Pancreas (tissue), 10 donors: ENCODE measurements around the gene C10orf71. TPM values are rescaled to one million over a fixed set of nuclear protein-coding genes. Genes with fewer than 3 reads are reported as not detected.

Experiments used
- ATAC-seq, 4 donors: fragments of 200-7000 bp; cut with Tn5 transposase; one replicate each; pipeline versions ENCODE4 v1.8.0 to v1.9.1; 2020; ENCODE audit warnings: mild to moderate bottlenecking in 4 of 4, moderate library complexity in 4 of 4
- DNase-seq, 6 donors: peaks; one replicate each; pipeline ENCODE4 v3.0.0-alpha.2; 2020
- FAIRE-seq: peaks from 2 replicates; lab custom pipeline; 2012; peaks lifted over from hg19 to GRCh38; lab: Jason Lieb, UNC
- H3K27ac ChIP-seq, 4 donors: fragments of 200-600 bp; sonication (generic); 1 replicate in 3 of 4; 2 replicates in 1 of 4; pipeline versions ENCODE4 v1.5.0 to v1.8.0; 2020
- H3K27me3 ChIP-seq, 4 donors: fragments of 200-600 bp; one replicate each; pipeline ENCODE4 v1.8.0; 2021
- H3K36me3 ChIP-seq, 3 donors: fragments of 200-600 bp; sonication (generic) in 1 of 3; one replicate each; pipeline versions ENCODE4 v1.5.0 to v1.8.0; 2020 to 2021
- H3K4me1 ChIP-seq, 3 donors: fragments of 200-600 bp; one replicate each; pipeline ENCODE4 v1.8.0; 2021
- H3K4me3 ChIP-seq, 4 donors: fragments of 200-600 bp; sonication (generic) in 2 of 4; one replicate each; pipeline versions ENCODE4 v1.5.0 to v1.8.0; 2020 to 2021
- H3K9me3 ChIP-seq, 4 donors: fragments of 200-600 bp; one replicate each; pipeline ENCODE4 v1.8.0; 2021
- WGBS, 2 donors: extraction: QIAGEN DNeasy Blood & Tissue Kit; methylation state at CpG; one replicate each; pipeline ENCODE4 v1.1.7; 2013; 5-methylcytosine and 5-hydroxymethylcytosine counted together
- intact Hi-C, 3 donors: fragments of 100-400 bp; cut with DNase I; formaldehyde crosslinking; loops; one replicate each; pipeline versions ENCODE4 v1.11.1 to v1.14.2; 2022
- polyA plus RNA-seq, 2 donors: library from polyadenylated mRNA; stranded (reverse); fragments of 200-250 nt; gene quantifications; one replicate each; pipeline ENCODE4 v1.2.3, GENCODE V29; 2013
- total RNA-seq, 6 donors: library from RNA; stranded (reverse); fragmentation: NEBNext Ultra II Directional in 4 of 6; extraction: Animal tissue kit (Norgen Biotek cat#: 25700) in 4 of 6; gene quantifications; one replicate each; pipeline versions ENCODE4 v1.2.1 to v1.2.4, GENCODE V29; 2021 to 2023
- TF ChIP-seq, protein P1 (sequence below), 4 donors: fragments of 200-600 bp; sonication (generic) in 3 of 4; IDR thresholded peaks; one replicate each; pipeline versions ENCODE4 v1.5.0 to v1.8.0; 2021; ENCODE audit warnings: antibody characterized with exemption in 4 of 4
- donor health status: healthy with polysubstance abuse.
- donor health status: DM: no; HTN: no; CAD: no; lungs with moderate emphysema.
- donor health status: DM: no; HTN: no; CAD: no.
- donor health status: control.
- donor health status: control.
- donor health status: Bipolar disorder and iron deficiency.
- donor health status: DM: yes; HTN: yes; CAD: no.
- donor health status: DM: no; HTN: no; CAD: no.
- donor health status: DM: no; HTN: no; CAD: no.
- donor health status: DM: yes; HTN: yes; CAD: no.

Gene C10orf71
- total and polyA plus RNA-seq, 8 donors, result 0.07 to 2.6 (median 0.50) TPM

DNA sequence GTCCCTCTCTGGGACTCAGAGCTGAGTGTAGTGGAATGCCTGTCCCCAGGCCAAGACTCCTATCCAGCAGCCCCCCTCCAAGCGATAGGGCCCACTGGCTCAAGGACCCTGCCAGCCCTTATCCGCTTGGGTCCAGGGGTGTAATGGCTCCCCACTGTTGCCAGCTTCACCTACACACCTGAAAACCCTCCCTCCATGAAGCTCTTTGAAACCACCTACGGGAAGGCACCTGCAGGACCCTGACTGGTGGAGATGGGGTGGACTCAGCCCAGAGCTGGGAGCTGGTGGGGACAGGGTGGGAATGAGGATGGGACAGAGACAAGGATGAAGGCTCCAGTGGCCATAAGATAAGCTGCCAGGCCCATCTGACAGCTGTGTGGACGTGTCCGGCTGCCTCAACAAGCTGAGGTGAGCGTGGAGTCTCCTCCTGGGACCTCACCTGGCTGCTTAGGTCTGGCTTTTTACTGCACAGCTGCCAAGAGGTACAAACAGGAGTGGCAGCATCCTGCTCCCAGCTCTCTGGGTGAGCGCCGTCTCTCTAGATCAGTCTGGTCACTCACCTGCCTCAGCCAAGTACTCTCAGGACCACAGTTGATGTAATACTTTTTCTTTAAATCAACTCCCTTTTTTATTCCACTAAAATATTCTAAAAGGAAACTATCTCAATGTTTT, 55.1 kb downstream of the C10orf71 start:
- intact Hi-C loops, result no loop called here
- Histone ChIP-seq H3K36me3 (no peaks in the 10 kb centered on the region), H3K27ac (no peak overlapping the region), H3K27me3 (no peaks in the 10 kb centered on the region), H3K4me1 (no peaks in the 10 kb centered on the region), H3K9me3 (no peaks in the 10 kb centered on the region), H3K4me3 (no peak overlapping the region)
- TF ChIP-seq, protein P1, sequence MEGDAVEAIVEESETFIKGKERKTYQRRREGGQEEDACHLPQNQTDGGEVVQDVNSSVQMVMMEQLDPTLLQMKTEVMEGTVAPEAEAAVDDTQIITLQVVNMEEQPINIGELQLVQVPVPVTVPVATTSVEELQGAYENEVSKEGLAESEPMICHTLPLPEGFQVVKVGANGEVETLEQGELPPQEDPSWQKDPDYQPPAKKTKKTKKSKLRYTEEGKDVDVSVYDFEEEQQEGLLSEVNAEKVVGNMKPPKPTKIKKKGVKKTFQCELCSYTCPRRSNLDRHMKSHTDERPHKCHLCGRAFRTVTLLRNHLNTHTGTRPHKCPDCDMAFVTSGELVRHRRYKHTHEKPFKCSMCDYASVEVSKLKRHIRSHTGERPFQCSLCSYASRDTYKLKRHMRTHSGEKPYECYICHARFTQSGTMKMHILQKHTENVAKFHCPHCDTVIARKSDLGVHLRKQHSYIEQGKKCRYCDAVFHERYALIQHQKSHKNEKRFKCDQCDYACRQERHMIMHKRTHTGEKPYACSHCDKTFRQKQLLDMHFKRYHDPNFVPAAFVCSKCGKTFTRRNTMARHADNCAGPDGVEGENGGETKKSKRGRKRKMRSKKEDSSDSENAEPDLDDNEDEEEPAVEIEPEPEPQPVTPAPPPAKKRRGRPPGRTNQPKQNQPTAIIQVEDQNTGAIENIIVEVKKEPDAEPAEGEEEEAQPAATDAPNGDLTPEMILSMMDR (IDR thresholded peaks at IDR 0.05), result no peak
- no peak for DNase-seq
- ATAC-seq, result no peak
- no peak for FAIRE-seq
- 79 to 81% methylated on average over 8 of the region's 8 CpGs for WGBS, 2 donors

GRCh38 chr10:49354593-49354992, 55.6 kb downstream of the C10orf71 start:
- TF ChIP-seq, protein P1 (IDR thresholded peaks at IDR 0.05), result no peak
- 63 to 69% methylated on average over 3 of the region's 3 CpGs for WGBS, 2 donors
- Histone ChIP-seq H3K27ac (no peak overlapping the region), H3K4me1 (no peaks in the 10 kb centered on the region), H3K4me3 (no peak overlapping the region), H3K9me3 (no peaks in the 10 kb centered on the region), H3K27me3 (no peaks in the 10 kb centered on the region), H3K36me3 (no peaks in the 10 kb centered on the region)
- no peak for DNase-seq
- no peak for FAIRE-seq
- intact Hi-C loops, result no loop called here
- no peak for ATAC-seq

DNA sequence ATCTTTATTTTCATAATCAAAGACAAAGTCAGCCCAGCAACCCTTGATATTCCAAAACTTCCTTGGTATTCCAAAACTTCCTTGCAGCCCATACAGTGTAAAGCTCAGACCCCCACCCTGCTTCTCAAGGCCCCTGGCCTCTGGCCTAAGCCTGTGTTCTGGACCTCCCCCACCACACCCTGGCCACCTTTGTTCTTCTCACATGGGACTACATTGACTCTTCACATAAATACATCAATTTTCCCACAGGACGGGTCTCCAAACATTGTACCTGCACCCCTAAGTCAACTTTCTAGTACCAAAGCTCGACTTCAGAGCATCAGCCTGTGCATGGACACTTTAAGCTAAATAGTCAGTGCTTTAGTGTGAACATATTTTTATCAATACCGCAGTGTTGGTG, 56.3 kb downstream of the C10orf71 start:
- FAIRE-seq (no peak), ATAC-seq (no peak), DNase-seq (no peak)
- Histone ChIP-seq H3K27me3 (no peaks in the 10 kb centered on the region), H3K9me3 (no peaks in the 10 kb centered on the region), H3K4me1 (no peaks in the 10 kb centered on the region), H3K27ac (no peak overlapping the region), H3K36me3 (no peaks in the 10 kb centered on the region), H3K4me3 (no peak overlapping the region)
- 67 to 74% methylated on average over 3 of the region's 3 CpGs for WGBS, 2 donors
- TF ChIP-seq, protein P1 (IDR thresholded peaks at IDR 0.05), result no peak
- intact Hi-C loops, result no loop called here

GRCh38 chr10:49356181-49356580, 57.2 kb downstream of the C10orf71 start:
- TF ChIP-seq, protein P1 (IDR thresholded peaks at IDR 0.05), result no peak
- Histone ChIP-seq H3K4me1 (no peaks in the 10 kb centered on the region), H3K9me3 (no peaks in the 10 kb centered on the region), H3K27me3 (no peaks in the 10 kb centered on the region), H3K36me3 (no peaks in the 10 kb centered on the region), H3K4me3 (no peak overlapping the region), H3K27ac (no peak overlapping the region)
- intact Hi-C loops, result no loop called here
- FAIRE-seq (no peak), ATAC-seq (no peak), DNase-seq (no peak)
- 70 to 75% methylated on average over 4 of the region's 4 CpGs for WGBS, 2 donors

DNA sequence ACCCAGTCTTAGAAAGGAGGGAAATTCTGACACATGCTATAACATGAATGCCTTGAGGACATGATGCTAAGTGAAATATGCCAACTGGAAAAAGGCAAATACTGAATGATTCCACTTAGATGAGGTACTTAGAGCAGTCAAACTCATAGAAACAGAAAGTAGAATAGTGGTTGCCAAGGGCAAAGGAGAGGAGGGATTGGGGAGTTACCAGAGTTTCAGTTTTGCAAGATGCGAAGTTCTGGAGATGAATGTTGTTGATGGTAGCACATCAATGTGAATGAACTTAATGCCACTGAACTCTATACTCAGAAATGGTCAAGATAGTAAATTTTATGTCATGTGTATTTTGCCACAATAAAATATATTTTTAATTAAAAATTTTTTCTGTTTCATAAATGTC, 58.0 kb downstream of the C10orf71 start:
- H3K9me3 ChIP-seq, result no peaks in the 10 kb centered on the region
- H3K27ac ChIP-seq, result no peak overlapping the region
- H3K4me3 ChIP-seq, result no peak overlapping the region
- DNase-seq (no peak), FAIRE-seq (no peak), ATAC-seq (no peak)
- H3K27me3 ChIP-seq, result no peaks in the 10 kb centered on the region
- H3K4me1 ChIP-seq, result no peaks in the 10 kb centered on the region
- H3K36me3 ChIP-seq, result no peaks in the 10 kb centered on the region
- WGBS, 2 donors, result 70 to 81% methylated on average over 1 of the region's 1 CpG
- TF ChIP-seq, protein P1 (IDR thresholded peaks at IDR 0.05), result no peak
- intact Hi-C loops, result no loop called here
